ENCODE measurements around the gene OTULIN.

DNA sequence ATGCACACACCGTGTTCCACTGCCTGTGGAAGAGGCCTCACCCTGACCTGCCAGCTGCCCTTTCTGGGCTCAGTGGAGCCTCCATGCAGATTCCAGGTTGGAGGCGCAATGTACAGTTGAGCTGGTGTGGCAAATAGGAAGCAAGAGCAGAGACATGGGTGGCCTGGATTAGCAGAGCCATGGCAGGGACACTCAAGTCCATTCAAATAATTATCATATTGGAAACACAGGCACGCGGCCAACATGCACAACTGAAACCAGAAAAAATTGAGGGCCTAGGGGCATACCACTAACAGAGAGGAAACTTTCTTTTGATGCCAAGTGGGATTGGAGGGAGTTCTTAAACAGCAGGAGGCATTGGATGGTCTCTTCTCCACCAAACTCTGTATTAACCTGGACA lies 47.1 kb upstream of the OTULIN start:
- TF ChIP-seq, protein P1, sequence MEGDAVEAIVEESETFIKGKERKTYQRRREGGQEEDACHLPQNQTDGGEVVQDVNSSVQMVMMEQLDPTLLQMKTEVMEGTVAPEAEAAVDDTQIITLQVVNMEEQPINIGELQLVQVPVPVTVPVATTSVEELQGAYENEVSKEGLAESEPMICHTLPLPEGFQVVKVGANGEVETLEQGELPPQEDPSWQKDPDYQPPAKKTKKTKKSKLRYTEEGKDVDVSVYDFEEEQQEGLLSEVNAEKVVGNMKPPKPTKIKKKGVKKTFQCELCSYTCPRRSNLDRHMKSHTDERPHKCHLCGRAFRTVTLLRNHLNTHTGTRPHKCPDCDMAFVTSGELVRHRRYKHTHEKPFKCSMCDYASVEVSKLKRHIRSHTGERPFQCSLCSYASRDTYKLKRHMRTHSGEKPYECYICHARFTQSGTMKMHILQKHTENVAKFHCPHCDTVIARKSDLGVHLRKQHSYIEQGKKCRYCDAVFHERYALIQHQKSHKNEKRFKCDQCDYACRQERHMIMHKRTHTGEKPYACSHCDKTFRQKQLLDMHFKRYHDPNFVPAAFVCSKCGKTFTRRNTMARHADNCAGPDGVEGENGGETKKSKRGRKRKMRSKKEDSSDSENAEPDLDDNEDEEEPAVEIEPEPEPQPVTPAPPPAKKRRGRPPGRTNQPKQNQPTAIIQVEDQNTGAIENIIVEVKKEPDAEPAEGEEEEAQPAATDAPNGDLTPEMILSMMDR (conservative IDR thresholded peaks at IDR 0.05 in 1 of 2, IDR thresholded peaks at IDR 0.05 in 1 of 2; ENCODE audit: low read depth in 1 of 2, low read length in 2 of 2) = no peak
- TF ChIP-seq EZH2 (IDR thresholded peaks at IDR 0.05; ENCODE audit: low read length, missing control alignments) = no peak

Measured in fibroblast of lung (primary cell).